Mucosa of descending colon (tissue), 3 donors: Measurements from ENCODE around the gene POLR2A. TPM values are rescaled to one million over a fixed set of nuclear protein-coding genes. Genes with fewer than 3 reads are reported as not detected.
A peak's percentile ranks its signal among the peaks of the same experiment; 100 is the strongest.

Experiments used
- ATAC-seq: fragments of 200-7000 bp; cut with Tn5 transposase; one replicate; pipeline ENCODE4 v1.9.1; 2020; ENCODE audit warnings: mild to moderate bottlenecking, moderate library complexity
- DNase-seq, 3 donors: peaks; one replicate each; pipeline ENCODE4 v3.0.0-alpha.2; 2020
- H3K36me3 ChIP-seq: fragments of 200-600 bp; one replicate; pipeline ENCODE4 v1.8.0; 2021; ENCODE audit warnings: low read depth, mild to moderate bottlenecking
- H3K4me1 ChIP-seq: fragments of 200-600 bp; one replicate; pipeline ENCODE4 v1.8.0; 2021; ENCODE audit warnings: low read depth, mild to moderate bottlenecking
- H3K4me3 ChIP-seq: fragments of 200-600 bp; one replicate; pipeline ENCODE4 v1.8.0; 2021; ENCODE audit warnings: mild to moderate bottlenecking
- H3K9me3 ChIP-seq: fragments of 200-600 bp; one replicate; pipeline ENCODE4 v1.8.0; 2021; ENCODE audit warnings: mild to moderate bottlenecking
- CTCF ChIP-seq: fragments of 200-600 bp; IDR thresholded peaks from one replicate; pipeline ENCODE4 v1.8.0; 2022; ENCODE audit warnings: antibody characterized with exemption, mild to moderate bottlenecking
- intact Hi-C, 2 donors: fragments of 100-400 bp; cut with DNase I in 1 of 2; cut with micrococcal nuclease in 1 of 2; formaldehyde crosslinking; loops; one replicate each; pipeline versions ENCODE4 v1.11.0 to v1.11.1; 2022; cut with DNase I, micrococcal nuclease
- total RNA-seq, 3 donors: library from RNA; stranded (reverse); fragmentation: NEBNext Ultra II Directional in 2 of 3; extraction: Animal tissue kit (Norgen Biotek cat#: 25700) in 2 of 3; gene quantifications; one replicate each; pipeline versions ENCODE4 v1.2.1 to v1.2.4, GENCODE V29; 2021 to 2023
- donor health status: DM: no; HTN: no; CAD: no; lungs with moderate emphysema.
- donor health status: DM: no; HTN: no; CAD: no.
- donor health status: DM: no; HTN: yes; CAD: no.

POLR2A gene
- total RNA-seq, 3 donors from 2014 or later = 101 to 124 (median 118) TPM

DNA sequence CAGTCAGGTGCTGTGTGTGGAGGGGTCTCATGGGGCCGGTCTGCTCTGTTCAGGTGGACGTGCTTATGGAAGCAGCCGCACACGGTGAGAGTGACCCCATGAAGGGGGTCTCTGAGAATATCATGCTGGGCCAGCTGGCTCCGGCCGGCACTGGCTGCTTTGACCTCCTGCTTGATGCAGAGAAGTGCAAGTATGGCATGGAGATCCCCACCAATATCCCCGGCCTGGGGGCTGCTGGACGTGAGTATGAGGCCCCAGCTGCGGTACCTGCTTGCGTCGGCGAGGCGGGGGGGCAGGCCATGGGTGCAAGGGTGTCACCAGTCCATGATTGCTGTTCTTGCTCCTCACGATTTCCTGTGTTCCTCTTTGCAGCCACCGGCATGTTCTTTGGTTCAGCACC, 27.9 kb downstream of the POLR2A start:
- DNase-seq (no peak), ATAC-seq (no peak)
- H3K4me3 ChIP-seq = no peak overlapping the region
- H3K9me3 ChIP-seq = no peaks in the 10 kb centered on the region
- peaks cover 22% of the 10 kb centered on the region for H3K36me3 ChIP-seq
- H3K4me1 ChIP-seq = peaks cover 8% of the 10 kb centered on the region
- TF ChIP-seq CTCF = no peak
- intact Hi-C loops = loop anchor here in 1 of 2 donors (5.0 kb wide), 1 partner anchor 50 kb away; the partner anchor contains the start of gene SENP3

- intact Hi-C loops = loop anchor here in 1 of 2 donors (5.0 kb wide), 1 partner anchor 49 kb away; the partner anchor contains the start of gene SENP3
- TF ChIP-seq CTCF = no peak
- ATAC-seq = no peak
Measured at GRCh38 chr17:7512824-7513540, 28.8 kb downstream of the POLR2A start.

GRCh38 chr17:7513850-7514419, 29.8 kb downstream of the POLR2A start:
- Histone ChIP-seq H3K4me3 (no peak overlapping the region), H3K36me3 (peaks cover 12% of the 10 kb centered on the region), H3K4me1 (peaks cover 8% of the 10 kb centered on the region), H3K9me3 (no peaks in the 10 kb centered on the region)
- TF ChIP-seq CTCF = no peak
- ATAC-seq = no peak
- intact Hi-C loops = loop anchor here in 1 of 2 donors (5.0 kb wide), 1 partner anchor 48 kb away; the partner anchor contains the start of gene SENP3
- no peak for DNase-seq

More at GRCh38 chr17:7512824-7513540, 28.8 kb downstream of the POLR2A start:
- H3K36me3 ChIP-seq = peaks cover 18% of the 10 kb centered on the region
- H3K4me3 ChIP-seq = no peak overlapping the region
- DNase-seq = no peak
- H3K4me1 ChIP-seq = peaks cover 8% of the 10 kb centered on the region
- no peaks in the 10 kb centered on the region for H3K9me3 ChIP-seq

GRCh38 chr17:7515911-7516610, 31.9 kb downstream of the POLR2A start:
- DNase-seq = peak; percentile 57 to 71 (median 68)
- ATAC-seq = peak; percentile 93
- peaks cover 8% of the 10 kb centered on the region for H3K4me1 ChIP-seq
- intact Hi-C loops = no loop called here
- no peaks in the 10 kb centered on the region for H3K9me3 ChIP-seq
- H3K36me3 ChIP-seq = peaks cover 6% of the 10 kb centered on the region
- no peak for TF ChIP-seq CTCF
- no peak overlapping the region for H3K4me3 ChIP-seq

DNA sequence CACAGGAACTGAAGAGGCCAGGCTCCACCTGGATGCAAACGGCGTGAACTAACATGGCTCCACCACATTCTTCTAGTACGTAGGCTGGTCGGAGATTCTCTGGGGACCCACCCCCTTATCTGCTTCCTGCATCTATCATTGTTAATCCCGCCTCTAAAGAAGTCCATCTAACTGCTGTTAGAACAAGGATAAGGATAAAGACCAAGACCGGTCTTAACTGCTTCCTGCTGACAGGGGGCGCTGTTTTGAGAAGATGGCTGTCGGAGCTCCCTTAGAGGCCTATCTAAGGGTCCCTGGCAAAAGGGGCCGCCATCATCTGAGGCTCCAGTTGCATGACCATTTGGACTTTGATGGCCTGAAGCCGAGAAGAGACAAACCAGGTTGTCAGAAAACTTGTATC, 38.9 kb downstream of the POLR2A start:
- DNase-seq = peak in 1 of 3 donors; percentile 30
- intact Hi-C loops = no loop called here
- peaks cover under 1% of the 10 kb centered on the region for H3K9me3 ChIP-seq
- no peak overlapping the region for H3K4me3 ChIP-seq
- ATAC-seq = peak; percentile 54
- H3K4me1 ChIP-seq = no peaks in the 10 kb centered on the region
- no peak for TF ChIP-seq CTCF
- no peaks in the 10 kb centered on the region for H3K36me3 ChIP-seq
